AG04450 (cell line): Measurements from ENCODE around the gene EPHA3. TPM values are rescaled to one million over a fixed set of nuclear protein-coding genes. Genes with fewer than 3 reads are reported as not detected.
A peak's percentile ranks its signal among the peaks of the same experiment; 100 is the strongest.

Experiments used
- CTCF ChIA-PET: fragments of 300-600, 350-600 bp; formaldehyde crosslinking; extraction: SDS; loops from one replicate; lab custom pipeline; 2022; ENCODE audit warnings: antibody characterized with exemption, inconsistent platforms; lab: Charles Lee
- POLR2A ChIA-PET: fragments of 350-600 bp; formaldehyde crosslinking; extraction: SDS; loops from one replicate; lab custom pipeline; 2021; ENCODE audit warnings: antibody characterized with exemption, inconsistent platforms; lab: Yijun Ruan, JAX
- DNase-seq: peaks from one replicate; pipeline ENCODE4 v3.0.0-alpha.2; 2011; ENCODE audit warnings: low read depth, low spot score
- H3K27ac ChIP-seq: one replicate; pipeline ENCODE4 v1.5.1; 2012; ENCODE audit warnings: low read depth, low read length, control low read depth
- H3K27me3 ChIP-seq: one replicate; pipeline ENCODE4 v1.6.0; 2012; ENCODE audit warnings: low read length; ENCODE audit not compliant: control insufficient read depth, insufficient read depth
- H3K4me3 ChIP-seq: 2 replicates; pipeline ENCODE4 v1.5.1; 2011; ENCODE audit warnings: mild to moderate bottlenecking, low read depth, low read length, control low read depth
- H3K9me3 ChIP-seq: 2 replicates; pipeline ENCODE4 v1.5.1; 2012; ENCODE audit warnings: low read length; ENCODE audit not compliant: control insufficient read depth, insufficient read depth
- CTCF ChIP-seq: IDR thresholded peaks from 2 replicates; pipeline ENCODE4 v1.5.1; 2011; ENCODE audit warnings: low read depth, low read length, control low read depth, inconsistent platforms
- polyA plus RNA-seq: library from polyadenylated mRNA; depleted of rRNA; stranded (reverse); fragments of >200 nt; gene quantifications from 2 replicates; pipeline ENCODE4 v1.2.3, GENCODE V29; 2011

The EPHA3 gene
- polyA plus RNA-seq, 1 experiment, result 0.04 TPM

DNA sequence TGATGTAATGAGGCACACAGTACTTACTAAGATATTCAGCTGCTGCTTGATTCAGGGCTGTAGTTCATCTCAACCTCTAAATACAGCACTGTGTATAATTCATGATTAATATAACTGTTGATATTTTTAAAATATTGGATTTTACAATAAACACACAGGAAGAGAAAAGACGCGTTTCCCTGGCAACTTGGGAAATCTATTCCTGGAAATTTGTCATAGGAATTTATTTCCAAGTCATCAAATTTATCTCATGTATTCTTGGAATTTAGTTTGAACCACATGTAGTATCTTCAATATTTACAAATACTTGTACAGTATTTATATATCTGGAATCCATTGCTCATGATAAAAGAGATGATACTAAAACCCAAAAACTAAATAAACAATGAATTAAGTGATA is 30.6 kb downstream of the EPHA3 start:
- Histone ChIP-seq H3K9me3 (no peaks in the 10 kb centered on the region), H3K27ac (no peak overlapping the region), H3K27me3 (no peaks in the 10 kb centered on the region), H3K4me3 (no peak overlapping the region)
- no peak for DNase-seq
- TF ChIP-seq CTCF, result no peak
- ChIA-PET CTCF (no interaction called here), POLR2A (no interaction called here)

DNA sequence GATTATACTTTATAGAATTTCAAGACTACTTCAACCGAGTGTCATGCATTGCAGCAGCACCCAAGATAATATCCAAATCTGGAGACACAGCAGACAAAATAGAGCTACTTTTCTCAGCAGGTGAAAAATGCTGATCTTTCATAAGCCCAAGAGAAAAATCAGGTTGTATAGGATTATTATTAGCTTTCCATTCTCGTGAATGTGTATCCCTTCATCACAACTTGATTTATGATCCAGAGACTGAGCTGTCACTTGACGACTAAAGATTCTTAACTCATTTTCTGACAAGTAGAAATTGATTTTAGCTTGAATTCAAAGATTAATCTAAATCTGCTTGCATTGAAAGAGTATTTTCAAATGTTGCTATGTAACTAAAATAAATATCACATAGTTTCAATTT is 32.4 kb downstream of the EPHA3 start:
- H3K9me3 ChIP-seq, result no peaks in the 10 kb centered on the region
- H3K4me3 ChIP-seq, result no peak overlapping the region
- CTCF ChIA-PET, result no interaction called here
- no peaks in the 10 kb centered on the region for H3K27me3 ChIP-seq
- H3K27ac ChIP-seq, result no peak overlapping the region
- POLR2A ChIA-PET, result no interaction called here
- no peak for TF ChIP-seq CTCF
- DNase-seq, result no peak

- CTCF ChIA-PET, result no interaction called here
- POLR2A ChIA-PET, result no interaction called here
- no peak for TF ChIP-seq CTCF
- DNase-seq, result no peak
- no peaks in the 10 kb centered on the region for H3K27me3 ChIP-seq
- H3K9me3 ChIP-seq, result no peaks in the 10 kb centered on the region
- no peak overlapping the region for H3K27ac ChIP-seq
- H3K4me3 ChIP-seq, result no peak overlapping the region
Observed at GRCh38 chr3:89144080-89144479, 36.7 kb downstream of the EPHA3 start.

GRCh38 chr3:89145995-89146394 is 38.6 kb downstream of the EPHA3 start:
- H3K9me3 ChIP-seq, result no peaks in the 10 kb centered on the region
- H3K27ac ChIP-seq, result no peak overlapping the region
- no peaks in the 10 kb centered on the region for H3K27me3 ChIP-seq
- peak; percentile 16 for DNase-seq
- no peak overlapping the region for H3K4me3 ChIP-seq
- CTCF ChIA-PET, result no interaction called here
- no peak for TF ChIP-seq CTCF
- POLR2A ChIA-PET, result no interaction called here

- Histone ChIP-seq H3K27ac (no peak overlapping the region), H3K27me3 (no peaks in the 10 kb centered on the region), H3K9me3 (no peaks in the 10 kb centered on the region), H3K4me3 (no peak overlapping the region)
- ChIA-PET CTCF (no interaction called here), POLR2A (no interaction called here)
- no peak for TF ChIP-seq CTCF
- no peak for DNase-seq
Observed at GRCh38 chr3:89154416-89154815, 47.0 kb downstream of the EPHA3 start.
